ENCODE measurements around the gene KHDC1L.
"Not testable (repeated sequence)": the region's sequence is repeated elsewhere in the genome, so short reads cannot be mapped to it uniquely, and the experiment has no call there.

KHDC1L gene

GRCh38 chr6:73250016-73250415 lies 24.7 kb upstream of the KHDC1L start:
- no peak for TF ChIP-seq CTCF (IDR thresholded peaks at IDR 0.05; ENCODE audit: low read depth, low read length)
- H3K4me3 ChIP-seq (ENCODE audit: low read depth, low read length): no peak overlapping the region

DNA sequence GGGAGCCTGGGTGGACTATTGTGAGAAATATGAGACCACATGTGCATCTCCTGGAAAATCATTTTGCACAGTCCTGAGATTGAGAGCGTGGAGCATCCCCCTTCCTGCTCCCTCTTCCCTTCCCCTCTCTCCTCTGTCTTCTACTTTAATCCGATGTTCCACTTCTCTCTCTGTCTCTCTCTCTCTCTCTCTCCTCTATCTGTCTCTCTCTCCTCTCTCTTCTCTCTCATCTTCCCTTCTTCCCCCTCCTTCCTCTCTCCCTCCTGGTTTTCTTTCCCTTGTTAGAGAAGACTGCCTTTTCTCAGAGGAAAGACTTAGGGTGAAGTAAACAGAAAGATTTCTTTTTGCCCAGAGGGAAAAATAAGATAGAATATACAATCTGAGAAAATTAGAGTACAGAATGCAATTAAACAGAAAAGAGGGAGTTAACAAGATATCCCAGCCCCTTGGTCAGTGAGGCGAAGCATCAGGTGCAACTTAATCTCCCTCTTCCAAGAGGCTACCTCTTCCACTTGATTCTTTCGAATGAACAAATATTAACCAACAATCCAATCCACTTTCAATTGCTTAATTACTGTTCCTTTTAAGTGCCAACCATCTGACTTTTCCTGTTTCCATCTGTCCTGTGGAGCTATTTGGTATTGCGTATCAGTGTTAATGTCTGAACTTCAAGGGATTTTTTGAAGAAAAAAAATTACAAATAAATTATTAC lies 23.1 kb upstream of the KHDC1L start:
- no peak for TF ChIP-seq CTCF (IDR thresholded peaks at IDR 0.05; ENCODE audit: low read depth, low read length)

DNA sequence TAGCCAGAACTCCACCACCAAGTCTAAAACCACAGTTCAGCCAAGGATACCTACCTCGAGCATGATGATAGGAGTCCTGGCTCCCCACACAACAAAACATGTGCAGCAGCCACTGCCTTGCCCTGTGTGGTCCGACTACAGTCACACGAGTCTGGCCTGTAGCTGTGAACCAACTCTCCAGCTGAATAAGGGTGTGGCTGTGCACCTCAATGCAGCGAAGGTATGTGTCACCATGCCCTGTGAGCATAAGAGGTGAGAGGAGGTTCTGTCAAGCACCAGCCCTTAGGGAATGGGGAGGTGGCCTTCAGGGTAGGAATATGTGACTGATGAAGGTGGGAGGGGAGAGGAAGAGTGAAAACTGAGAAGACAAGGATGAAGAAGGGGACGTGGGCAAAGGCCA lies 16.7 kb upstream of the KHDC1L start:
- H3K4me3 ChIP-seq (ENCODE audit: low read depth, low read length): no peak overlapping the region
- no peak for TF ChIP-seq CTCF (IDR thresholded peaks at IDR 0.05; ENCODE audit: low read depth, low read length)

More for the DNA sequence above, 23.1 kb upstream of the KHDC1L start:
- no peak overlapping the region for H3K4me3 ChIP-seq (ENCODE audit: low read depth, low read length)

DNA sequence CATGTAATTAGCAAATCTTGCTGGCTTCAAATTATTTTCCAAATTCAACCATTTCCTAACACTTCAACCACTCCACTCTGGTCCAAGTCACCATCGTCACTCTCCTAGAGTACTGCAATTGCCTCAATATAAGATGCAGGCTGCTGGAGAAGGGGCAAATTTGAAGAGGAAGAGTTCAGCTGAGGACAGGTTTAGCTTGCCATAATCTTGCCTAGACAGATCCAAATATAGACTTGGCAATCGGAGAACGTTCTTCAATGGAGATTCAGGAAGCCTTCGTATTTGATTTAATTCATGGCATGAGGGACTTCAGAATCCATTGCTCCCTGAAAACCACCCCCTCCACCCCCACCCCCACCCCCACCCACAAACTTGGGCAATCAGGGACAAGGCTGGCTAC lies 15.4 kb upstream of the KHDC1L start:
- H3K4me3 ChIP-seq (ENCODE audit: low read depth, low read length): no peak overlapping the region
- no peak for TF ChIP-seq CTCF (IDR thresholded peaks at IDR 0.05; ENCODE audit: low read depth, low read length)

DNA sequence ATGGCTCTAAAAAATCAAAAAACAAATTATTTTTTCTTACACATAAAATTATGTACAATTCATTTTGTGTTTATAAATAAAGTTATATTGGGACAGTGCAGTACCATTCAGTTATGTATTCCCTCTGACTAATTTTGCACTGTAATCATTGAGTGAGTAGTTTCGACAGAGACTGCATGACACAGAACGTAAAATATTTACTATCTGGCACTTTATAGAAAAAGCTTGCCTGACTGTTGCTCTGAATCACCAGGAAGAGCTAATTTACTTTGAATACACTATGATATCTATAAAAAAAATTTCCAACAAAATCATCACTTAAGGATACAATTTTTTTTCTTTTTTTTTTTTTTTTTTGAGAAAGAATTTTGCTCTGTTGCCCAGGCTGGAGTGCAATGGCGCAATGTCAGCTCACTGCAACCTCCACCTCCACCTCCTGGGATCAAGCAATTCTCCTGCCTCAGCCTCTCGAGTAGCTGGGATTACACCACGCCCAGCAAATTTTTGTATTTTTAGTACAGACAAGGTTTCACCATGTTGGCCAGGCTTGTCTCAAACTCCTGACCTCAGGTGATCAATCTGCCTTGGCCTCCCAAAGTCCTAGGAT lies 11.0 kb upstream of the KHDC1L start:
- no peak for TF ChIP-seq CTCF (IDR thresholded peaks at IDR 0.05; ENCODE audit: low read depth, low read length)
- no peak overlapping the region for H3K4me3 ChIP-seq (ENCODE audit: low read depth, low read length)

GRCh38 chr6:73234733-73235132 lies 9.4 kb upstream of the KHDC1L start:
- H3K4me3 ChIP-seq (ENCODE audit: low read depth, low read length): no peak overlapping the region
- no peak for TF ChIP-seq CTCF (IDR thresholded peaks at IDR 0.05; ENCODE audit: low read depth, low read length)

- not testable (repeated sequence) for H3K4me3 ChIP-seq (ENCODE audit: low read depth, low read length)
Measured at GRCh38 chr6:73233971-73234370, 8.7 kb upstream of the KHDC1L start.

Measured in WI38 (cell line).